Measurements from ENCODE around the gene ANXA3.

Gene ANXA3

GRCh38 chr4:78629991-78630541 is 78.5 kb downstream of the ANXA3 start:
- no peak for DNase-seq (ENCODE audit: low read depth)
- H3K4me3 ChIP-seq (ENCODE audit: low read length): no peak overlapping the region
- no peak for TF ChIP-seq CTCF (conservative IDR thresholded peaks at IDR 0.05; ENCODE audit: low read length)

GRCh38 chr4:78630615-78631014 is 79.0 kb downstream of the ANXA3 start:
- no peak overlapping the region for H3K4me3 ChIP-seq (ENCODE audit: low read length)
- TF ChIP-seq CTCF (conservative IDR thresholded peaks at IDR 0.05; ENCODE audit: low read length): no peak
- DNase-seq (ENCODE audit: low read depth): no peak

- no peak overlapping the region for H3K4me3 ChIP-seq (ENCODE audit: low read length)
- peak; percentile 67 for DNase-seq (ENCODE audit: low read depth)
- TF ChIP-seq CTCF (conservative IDR thresholded peaks at IDR 0.05; ENCODE audit: low read length): no peak
Measured at GRCh38 chr4:78634011-78634664, 82.6 kb downstream of the ANXA3 start.

GRCh38 chr4:78638337-78639172 is 87.0 kb downstream of the ANXA3 start:
- no peak for DNase-seq (ENCODE audit: low read depth)
- no peak overlapping the region for H3K4me3 ChIP-seq (ENCODE audit: low read length)
- TF ChIP-seq CTCF (conservative IDR thresholded peaks at IDR 0.05; ENCODE audit: low read length): no peak

- H3K4me3 ChIP-seq (ENCODE audit: low read length): no peak overlapping the region
- DNase-seq (ENCODE audit: low read depth): no peak
- TF ChIP-seq CTCF (conservative IDR thresholded peaks at IDR 0.05; ENCODE audit: low read length): no peak
Measured at GRCh38 chr4:78640714-78641113, 89.1 kb downstream of the ANXA3 start.

GRCh38 chr4:78642934-78643333 is 91.4 kb downstream of the ANXA3 start:
- no peak for DNase-seq (ENCODE audit: low read depth)
- no peak overlapping the region for H3K4me3 ChIP-seq (ENCODE audit: low read length)
- no peak for TF ChIP-seq CTCF (conservative IDR thresholded peaks at IDR 0.05; ENCODE audit: low read length)

All from AG10803 (cell line).